Measurements from ENCODE around the gene INO80D.
"Not testable (repeated sequence)": the region's sequence is repeated elsewhere in the genome, so short reads cannot be mapped to it uniquely, and the experiment has no call there.

INO80D gene

DNA sequence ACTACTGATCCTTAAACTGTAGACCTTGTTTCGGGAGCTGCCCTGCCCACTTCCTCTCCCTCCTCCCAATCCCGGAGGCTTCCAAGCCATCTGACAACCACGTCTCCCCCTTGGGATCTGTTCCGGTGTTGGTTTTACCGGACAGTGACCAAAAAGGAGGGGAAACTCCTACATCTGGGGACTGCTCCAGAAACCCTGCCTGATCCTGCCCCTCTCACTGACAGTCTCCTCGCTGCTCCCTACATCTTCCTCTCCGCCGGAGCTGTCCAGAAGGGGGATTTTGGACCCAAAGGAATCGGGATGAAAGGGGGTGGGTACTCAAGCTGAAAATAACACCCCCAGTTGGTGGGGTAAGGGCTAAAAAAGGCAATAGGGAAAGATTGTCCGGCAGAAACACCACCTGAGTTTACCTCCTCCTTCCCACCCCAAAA is 1.5 kb downstream of the INO80D start:
- H3K27me3 ChIP-seq (replicated peaks; ENCODE audit: control insufficient read depth, insufficient read depth, low read length, poor library complexity, severe bottlenecking): no peaks in the 10 kb centered on the region
- H3K4me1 ChIP-seq (ENCODE audit: control insufficient read depth, insufficient read depth, low read length, poor library complexity, severe bottlenecking): peaks cover 8% of the 10 kb centered on the region
- H3K9me3 ChIP-seq (ENCODE audit: control insufficient read depth, low read length): no peaks in the 10 kb centered on the region
- H3K27ac ChIP-seq (ENCODE audit: insufficient read depth, low read length, poor library complexity, severe bottlenecking): peak overlapping the region; percentile 96
- peak overlapping the region; percentile 77 for H3K4me3 ChIP-seq (ENCODE audit: insufficient read depth, low read depth, low read length, poor library complexity, severe bottlenecking)
- peak in 1 of 3 donors; percentile 9 for DNase-seq
- H3K36me3 ChIP-seq (ENCODE audit: control insufficient read depth, insufficient read depth, low read length): no peaks in the 10 kb centered on the region

DNA sequence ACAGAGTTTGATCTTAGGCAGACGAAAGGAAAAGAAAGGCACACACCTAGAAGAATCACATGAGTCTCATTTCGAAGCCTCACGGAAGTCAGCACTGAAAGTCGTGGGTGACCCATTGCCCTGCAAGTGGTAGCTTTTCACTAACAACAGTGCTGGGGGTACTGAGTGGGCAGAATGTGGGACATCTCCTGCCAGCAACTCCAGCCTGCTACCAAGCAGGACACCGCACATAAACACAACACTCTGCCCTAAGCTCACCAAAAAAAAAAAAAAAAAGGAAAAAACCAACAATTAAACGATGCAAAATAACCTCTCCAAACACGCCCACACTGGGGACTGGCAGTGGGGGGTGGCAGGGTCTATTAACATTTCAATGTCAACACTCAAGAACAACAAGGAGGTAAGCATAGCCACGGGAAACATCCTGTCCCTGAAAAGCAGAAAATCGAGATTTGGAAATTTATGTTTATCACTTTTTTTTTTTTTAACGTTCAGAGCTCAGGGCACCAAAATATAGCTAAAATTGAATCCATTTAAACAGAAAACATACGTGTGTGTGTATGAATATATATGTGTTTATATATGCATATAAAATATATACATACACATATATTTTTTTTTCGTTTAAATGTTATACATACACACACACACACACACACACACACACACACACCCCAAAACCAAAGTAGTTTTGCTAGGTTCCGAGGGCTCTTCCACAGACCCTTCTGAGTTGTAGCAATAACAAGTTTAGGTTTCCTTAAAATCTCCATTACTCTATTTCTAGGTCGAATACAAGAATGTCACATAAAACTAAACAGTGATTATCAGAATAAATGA is 2.2 kb downstream of the INO80D start:
- no peaks in the 10 kb centered on the region for H3K27me3 ChIP-seq (replicated peaks; ENCODE audit: control insufficient read depth, insufficient read depth, low read length, poor library complexity, severe bottlenecking)
- H3K27ac ChIP-seq (ENCODE audit: insufficient read depth, low read length, poor library complexity, severe bottlenecking): peak overlapping the region; percentile 96
- no peaks in the 10 kb centered on the region for H3K9me3 ChIP-seq (ENCODE audit: control insufficient read depth, low read length)
- DNase-seq: no peak
- peak overlapping the region; percentile 77 for H3K4me3 ChIP-seq (ENCODE audit: insufficient read depth, low read depth, low read length, poor library complexity, severe bottlenecking)
- H3K4me1 ChIP-seq (ENCODE audit: control insufficient read depth, insufficient read depth, low read length, poor library complexity, severe bottlenecking): peaks cover 8% of the 10 kb centered on the region
- no peaks in the 10 kb centered on the region for H3K36me3 ChIP-seq (ENCODE audit: control insufficient read depth, insufficient read depth, low read length)

- Histone ChIP-seq H3K4me1 (ENCODE audit: control insufficient read depth, insufficient read depth, low read length, poor library complexity, severe bottlenecking) (peaks cover 8% of the 10 kb centered on the region), H3K4me3 (ENCODE audit: insufficient read depth, low read depth, low read length, poor library complexity, severe bottlenecking) (no peak overlapping the region), H3K9me3 (ENCODE audit: control insufficient read depth, low read length) (no peaks in the 10 kb centered on the region), H3K27me3 (replicated peaks; ENCODE audit: control insufficient read depth, insufficient read depth, low read length, poor library complexity, severe bottlenecking) (no peaks in the 10 kb centered on the region), H3K27ac (ENCODE audit: insufficient read depth, low read length, poor library complexity, severe bottlenecking) (no peak overlapping the region), H3K36me3 (ENCODE audit: control insufficient read depth, insufficient read depth, low read length) (no peaks in the 10 kb centered on the region)
- no peak for DNase-seq
Observed at GRCh38 chr2:206082298-206082843, 3.6 kb downstream of the INO80D start.

- Histone ChIP-seq H3K27ac (ENCODE audit: insufficient read depth, low read length, poor library complexity, severe bottlenecking) (no peak overlapping the region), H3K9me3 (ENCODE audit: control insufficient read depth, low read length) (no peaks in the 10 kb centered on the region), H3K4me1 (ENCODE audit: control insufficient read depth, insufficient read depth, low read length, poor library complexity, severe bottlenecking) (peaks cover 4% of the 10 kb centered on the region), H3K27me3 (replicated peaks; ENCODE audit: control insufficient read depth, insufficient read depth, low read length, poor library complexity, severe bottlenecking) (no peaks in the 10 kb centered on the region), H3K36me3 (ENCODE audit: control insufficient read depth, insufficient read depth, low read length) (no peaks in the 10 kb centered on the region), H3K4me3 (ENCODE audit: insufficient read depth, low read depth, low read length, poor library complexity, severe bottlenecking) (no peak overlapping the region)
- no peak for DNase-seq
Observed at GRCh38 chr2:206080927-206081326, 5.0 kb downstream of the INO80D start.

GRCh38 chr2:206079699-206080465 is 6.1 kb downstream of the INO80D start:
- Histone ChIP-seq H3K9me3 (ENCODE audit: control insufficient read depth, low read length) (no peaks in the 10 kb centered on the region), H3K4me3 (ENCODE audit: insufficient read depth, low read depth, low read length, poor library complexity, severe bottlenecking) (no peak overlapping the region), H3K27ac (ENCODE audit: insufficient read depth, low read length, poor library complexity, severe bottlenecking) (no peak overlapping the region), H3K4me1 (ENCODE audit: control insufficient read depth, insufficient read depth, low read length, poor library complexity, severe bottlenecking) (peaks cover 4% of the 10 kb centered on the region), H3K27me3 (replicated peaks; ENCODE audit: control insufficient read depth, insufficient read depth, low read length, poor library complexity, severe bottlenecking) (no peaks in the 10 kb centered on the region), H3K36me3 (ENCODE audit: control insufficient read depth, insufficient read depth, low read length) (no peaks in the 10 kb centered on the region)
- DNase-seq: no peak

GRCh38 chr2:206077879-206078278 is 8.1 kb downstream of the INO80D start:
- not testable (repeated sequence) for DNase-seq; H3K4me3 ChIP-seq (ENCODE audit: insufficient read depth, low read depth, low read length, poor library complexity, severe bottlenecking); H3K9me3 ChIP-seq (ENCODE audit: control insufficient read depth, low read length); H3K27me3 ChIP-seq (replicated peaks; ENCODE audit: control insufficient read depth, insufficient read depth, low read length, poor library complexity, severe bottlenecking); H3K36me3 ChIP-seq (ENCODE audit: control insufficient read depth, insufficient read depth, low read length); H3K4me1 ChIP-seq (ENCODE audit: control insufficient read depth, insufficient read depth, low read length, poor library complexity, severe bottlenecking); H3K27ac ChIP-seq (ENCODE audit: insufficient read depth, low read length, poor library complexity, severe bottlenecking)

DNA sequence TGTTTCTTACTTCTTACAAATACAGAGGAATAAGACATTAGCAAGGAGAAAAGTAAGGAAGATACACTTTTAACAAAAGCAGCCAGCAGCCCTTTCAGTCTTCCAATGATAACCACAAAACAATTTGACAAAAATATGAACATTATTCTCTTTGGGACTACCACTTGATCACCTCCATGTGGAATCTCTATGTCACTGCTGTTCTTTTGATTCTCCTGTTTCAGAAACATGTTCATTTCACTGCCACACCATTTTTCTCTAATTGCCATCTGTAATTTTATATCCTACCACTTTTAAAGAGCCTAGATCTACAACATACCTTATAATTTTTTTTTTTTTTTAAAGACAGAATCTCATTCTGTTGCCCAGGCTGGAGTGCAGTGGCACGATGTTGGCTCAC is 10.9 kb downstream of the INO80D start:
- Histone ChIP-seq H3K4me3 (ENCODE audit: insufficient read depth, low read depth, low read length, poor library complexity, severe bottlenecking) (no peak overlapping the region), H3K27ac (ENCODE audit: insufficient read depth, low read length, poor library complexity, severe bottlenecking) (no peak overlapping the region), H3K4me1 (ENCODE audit: control insufficient read depth, insufficient read depth, low read length, poor library complexity, severe bottlenecking) (no peaks in the 10 kb centered on the region), H3K9me3 (ENCODE audit: control insufficient read depth, low read length) (no peaks in the 10 kb centered on the region), H3K36me3 (ENCODE audit: control insufficient read depth, insufficient read depth, low read length) (no peaks in the 10 kb centered on the region), H3K27me3 (replicated peaks; ENCODE audit: control insufficient read depth, insufficient read depth, low read length, poor library complexity, severe bottlenecking) (no peaks in the 10 kb centered on the region)
- DNase-seq: no peak

GRCh38 chr2:206071807-206072206 is 14.2 kb downstream of the INO80D start:
- Histone ChIP-seq H3K9me3 (ENCODE audit: control insufficient read depth, low read length) (no peaks in the 10 kb centered on the region), H3K4me1 (ENCODE audit: control insufficient read depth, insufficient read depth, low read length, poor library complexity, severe bottlenecking) (no peaks in the 10 kb centered on the region), H3K36me3 (ENCODE audit: control insufficient read depth, insufficient read depth, low read length) (no peaks in the 10 kb centered on the region), H3K4me3 (ENCODE audit: insufficient read depth, low read depth, low read length, poor library complexity, severe bottlenecking) (no peak overlapping the region), H3K27ac (ENCODE audit: insufficient read depth, low read length, poor library complexity, severe bottlenecking) (no peak overlapping the region), H3K27me3 (replicated peaks; ENCODE audit: control insufficient read depth, insufficient read depth, low read length, poor library complexity, severe bottlenecking) (no peaks in the 10 kb centered on the region)
- DNase-seq: no peak

- no peak for DNase-seq
- Histone ChIP-seq H3K4me3 (ENCODE audit: insufficient read depth, low read depth, low read length, poor library complexity, severe bottlenecking) (no peak overlapping the region), H3K27ac (ENCODE audit: insufficient read depth, low read length, poor library complexity, severe bottlenecking) (no peak overlapping the region), H3K27me3 (replicated peaks; ENCODE audit: control insufficient read depth, insufficient read depth, low read length, poor library complexity, severe bottlenecking) (no peaks in the 10 kb centered on the region), H3K4me1 (ENCODE audit: control insufficient read depth, insufficient read depth, low read length, poor library complexity, severe bottlenecking) (no peaks in the 10 kb centered on the region), H3K9me3 (ENCODE audit: control insufficient read depth, low read length) (no peaks in the 10 kb centered on the region), H3K36me3 (ENCODE audit: control insufficient read depth, insufficient read depth, low read length) (no peaks in the 10 kb centered on the region)
Observed at GRCh38 chr2:206069417-206069816, 16.6 kb downstream of the INO80D start.

DNA sequence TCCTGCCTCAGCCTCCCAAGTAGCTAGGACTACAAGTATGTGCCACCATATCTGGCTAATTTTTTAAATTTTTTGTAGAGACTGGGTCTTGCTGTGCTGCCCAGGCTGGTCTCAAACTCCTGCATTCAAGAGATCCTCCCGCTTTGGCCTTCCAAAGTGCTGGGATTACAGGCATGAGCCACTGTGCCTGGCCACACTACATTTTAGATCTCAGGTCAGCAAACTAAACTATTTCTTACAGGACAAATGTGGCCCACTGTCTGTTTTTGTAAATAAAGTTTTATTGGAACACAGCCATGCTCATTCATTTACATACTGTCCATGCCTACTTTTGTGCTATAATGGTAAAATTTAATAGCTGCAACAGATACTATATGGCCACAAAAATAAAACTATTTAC is 17.8 kb downstream of the INO80D start:
- no peaks in the 10 kb centered on the region for H3K27me3 ChIP-seq (replicated peaks; ENCODE audit: control insufficient read depth, insufficient read depth, low read length, poor library complexity, severe bottlenecking)

More for the DNA sequence above, 17.8 kb downstream of the INO80D start:
- Histone ChIP-seq H3K27ac (ENCODE audit: insufficient read depth, low read length, poor library complexity, severe bottlenecking) (no peak overlapping the region), H3K4me1 (ENCODE audit: control insufficient read depth, insufficient read depth, low read length, poor library complexity, severe bottlenecking) (no peaks in the 10 kb centered on the region), H3K36me3 (ENCODE audit: control insufficient read depth, insufficient read depth, low read length) (peaks cover 2% of the 10 kb centered on the region), H3K9me3 (ENCODE audit: control insufficient read depth, low read length) (no peaks in the 10 kb centered on the region), H3K4me3 (ENCODE audit: insufficient read depth, low read depth, low read length, poor library complexity, severe bottlenecking) (no peak overlapping the region)
- DNase-seq: no peak
